GM21447 (cell line): ENCODE results near the gene RNF145.
"Not testable (repeated sequence)": the region's sequence is repeated elsewhere in the genome, so short reads cannot be mapped to it uniquely, and the experiment has no call there.

Experiments
- ATAC-seq: cut with Tn5 transposase; IDR thresholded peaks from one replicate; pipeline ENCODE4 v1.9.1; 2021; ENCODE audit not compliant: unreplicated experiment

Gene RNF145

GRCh38 chr5:159120446-159120845, 88.9 kb downstream of the RNF145 start:
- no peak for ATAC-seq

DNA sequence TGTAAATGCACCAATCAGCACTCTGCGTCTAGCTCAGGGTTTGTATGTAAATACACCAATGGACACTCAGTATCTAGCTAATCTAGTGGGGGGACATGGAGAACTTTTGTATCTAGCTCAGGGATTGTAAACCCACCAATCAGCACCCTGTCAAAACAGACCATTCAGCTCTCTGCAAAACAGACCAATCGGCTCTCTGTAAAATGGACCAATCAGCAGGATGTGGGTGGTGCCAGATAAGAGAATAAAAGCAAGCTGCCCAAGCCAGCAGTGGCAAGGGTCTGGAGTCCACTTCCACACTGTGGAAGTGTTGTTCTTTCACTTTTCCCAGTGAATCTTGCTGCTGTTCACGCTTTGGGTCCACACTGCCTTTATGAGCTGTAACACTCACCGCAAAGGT, 89.5 kb downstream of the RNF145 start:
- ATAC-seq: not testable (repeated sequence)

GRCh38 chr5:159118958-159119659, 90.2 kb downstream of the RNF145 start:
- not testable (repeated sequence) for ATAC-seq

DNA sequence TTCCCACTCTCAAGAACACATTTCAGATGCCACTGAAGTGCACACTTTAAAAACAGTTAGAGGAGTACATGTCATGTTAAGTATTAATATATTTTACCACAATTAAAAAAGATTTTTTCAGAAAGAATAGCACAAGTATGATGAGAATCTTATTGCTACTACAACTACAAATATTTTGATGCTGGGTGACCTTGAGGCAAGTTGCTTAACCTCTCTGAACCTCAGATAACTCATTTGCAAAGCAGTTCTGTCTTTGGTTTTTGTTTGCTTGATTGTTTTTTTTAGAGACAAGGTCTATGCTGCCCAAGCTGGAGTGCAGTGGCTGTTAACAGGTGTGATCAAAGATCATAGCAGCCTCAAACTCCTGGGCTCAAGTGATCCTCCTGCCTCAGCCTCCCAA, 95.9 kb downstream of the RNF145 start:
- ATAC-seq: no peak

DNA sequence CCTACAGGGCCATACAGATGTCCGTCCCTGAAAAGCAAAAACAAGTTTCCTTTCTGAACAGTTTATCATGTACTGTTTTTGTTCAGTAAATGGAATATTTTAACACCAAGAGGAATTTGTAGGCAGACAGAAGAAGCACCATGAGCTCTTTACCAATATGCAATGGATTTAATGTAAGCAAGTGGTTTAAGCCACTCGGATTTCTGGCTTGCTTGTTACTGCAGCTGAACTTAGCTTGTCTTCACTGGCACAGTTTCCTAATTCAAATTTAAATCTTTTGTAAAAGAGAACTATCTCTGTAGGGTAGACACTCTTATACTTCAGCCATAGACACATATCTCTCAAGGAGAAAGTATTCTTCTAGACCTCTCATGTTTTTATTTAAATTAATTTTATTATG, 96.9 kb downstream of the RNF145 start:
- no peak for ATAC-seq
